ENCODE measurements around the gene DYNC2H1.

The DYNC2H1 gene

GRCh38 chr11:103529181-103529684, 420.0 kb downstream of the DYNC2H1 start:
- no peak overlapping the region for H3K4me3 ChIP-seq
- H3K4me1 ChIP-seq, result no peaks in the 10 kb centered on the region
- H3K9me3 ChIP-seq, result no peaks in the 10 kb centered on the region
- H3K27me3 ChIP-seq (ENCODE audit: low read depth), result no peaks in the 10 kb centered on the region
- no peaks in the 10 kb centered on the region for H3K36me3 ChIP-seq (replicated peaks)
- in situ Hi-C loops (cut with MboI; ENCODE audit: low sequenced_read_pairs), result no loop called here
- no peak for DNase-seq (ENCODE audit: low spot score in 2 of 2)
